Measurements from ENCODE around the gene EEPD1.

DNA sequence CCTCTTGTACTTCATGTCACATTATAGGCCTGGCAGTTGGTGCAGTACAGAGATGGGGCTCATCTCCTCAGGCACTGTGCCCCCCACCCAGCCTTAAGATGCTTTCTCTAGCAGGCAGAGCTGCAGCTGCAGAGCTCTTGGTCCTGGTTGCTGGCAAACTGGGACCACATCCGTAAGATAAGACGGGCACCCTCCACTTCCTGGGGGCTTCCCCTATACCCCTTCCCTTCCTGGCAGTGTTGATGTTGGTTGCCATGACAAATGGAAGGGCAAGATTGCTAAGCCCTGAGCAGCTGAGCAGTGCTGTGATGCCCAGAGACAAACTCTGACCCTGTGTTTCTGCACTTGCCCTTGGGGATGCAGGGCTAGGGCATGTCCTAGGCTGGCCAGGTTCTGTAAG lies 133.2 kb downstream of the EEPD1 start:
- TF ChIP-seq SUZ12 (IDR thresholded peaks at IDR 0.05; ENCODE audit: extremely low read depth, insufficient read depth, insufficient read length), result no peak
- no peak for TF ChIP-seq ZNF274 (IDR thresholded peaks at IDR 0.05; ENCODE audit: low read depth, low read length)
- no peak for TF ChIP-seq YY1 (IDR thresholded peaks at IDR 0.05; ENCODE audit: insufficient read depth, insufficient read length)
